Right lobe of liver (tissue), 6 donors: ENCODE results near the gene PRM2. TPM values are rescaled to one million over a fixed set of nuclear protein-coding genes. Genes with fewer than 3 reads are reported as not detected.

Source experiments
- ATAC-seq, 4 donors: fragments of 200-7000 bp; cut with Tn5 transposase; one replicate each; pipeline ENCODE4 v1.9.1; 2020; ENCODE audit warnings: mild to moderate bottlenecking in 4 of 4, moderate library complexity in 4 of 4
- DNase-seq, 3 donors: peaks; one replicate each; pipeline ENCODE4 v3.0.0-alpha.2; 2020
- H3K27ac ChIP-seq, 3 donors: fragments of 200-600 bp; one replicate each; pipeline ENCODE4 v1.8.0; 2022
- H3K27me3 ChIP-seq, 2 donors: fragments of 200-600 bp; one replicate each; pipeline ENCODE4 v1.8.0; 2022
- H3K36me3 ChIP-seq, 4 donors: fragments of 200-600 bp; sonication (generic) in 1 of 4; one replicate each; pipeline versions ENCODE4 v1.5.1 to v1.8.0; 2017 to 2022; ENCODE audit warnings: control low read depth in 1 of 4
- H3K4me1 ChIP-seq, 4 donors: fragments of 200-600 bp; sonication (generic) in 1 of 4; one replicate each; pipeline versions ENCODE4 v1.5.1 to v1.8.0; 2017 to 2022; ENCODE audit warnings: control low read depth in 1 of 4
- H3K4me3 ChIP-seq, 3 donors: fragments of 200-600 bp; one replicate each; pipeline ENCODE4 v1.8.0; 2022
- H3K9me3 ChIP-seq, 4 donors: fragments of 200-600 bp; sonication (generic) in 1 of 4; one replicate each; pipeline versions ENCODE4 v1.5.1 to v1.8.0; 2017 to 2022; ENCODE audit warnings: control low read depth in 1 of 4
- POLR2A ChIP-seq: fragments of 450-650 bp; IDR thresholded peaks from one replicate; pipeline ENCODE4 v1.6.1; 2017; ENCODE audit warnings: antibody characterized with exemption, mild to moderate bottlenecking
- WGBS: methylation state at CpG from one replicate; pipeline ENCODE4 v1.1.6; 2018; ENCODE audit warnings: low coverage, low lambda C conversion rate; ENCODE audit not compliant: insufficient coverage; ENCODE audit errors: missing lambda C conversion rate; 5-methylcytosine and 5-hydroxymethylcytosine counted together
- intact Hi-C, 2 donors: fragments of 100-400 bp; cut with DNase I; formaldehyde crosslinking; loops; one replicate each; pipeline versions ENCODE4 v1.11.2 to v1.14.1; 2022
- total RNA-seq, 6 experiments: library from RNA; depleted of rRNA in 2 of 6; stranded (reverse); fragments of >200 nt in 2 of 6; fragmentation: NEBNext Ultra II Directional in 3 of 6; extraction: Animal tissue kit (Norgen Biotek cat#: 25700) in 3 of 6; gene quantifications; one replicate each; pipeline versions ENCODE4 v1.1.0 to v1.2.4, GENCODE V29; 2016 to 2023
- TF ChIP-seq, protein P1 (sequence below), 4 donors: fragments of 200-600 bp in 3 of 4; fragments of 450-650 bp in 1 of 4; IDR thresholded peaks; one replicate each; pipeline versions ENCODE4 v1.5.1 to v1.8.0; 2016 to 2022; ENCODE audit warnings: antibody characterized with exemption in 4 of 4, mild to moderate bottlenecking in 2 of 4
- donor health status: DM: no; HTN: yes; CAD: no.
- donor health status: DM: no; HTN: no; CAD: no.
- donor health status: DM: no; HTN: no; CAD: no.
- donor health status: DM: no; HTN: yes; CAD: no.
- donor health status: DM: no; HTN: yes; CAD: no.

The PRM2 gene
- total RNA-seq, 6 experiments from 2014 or later = not detected

DNA sequence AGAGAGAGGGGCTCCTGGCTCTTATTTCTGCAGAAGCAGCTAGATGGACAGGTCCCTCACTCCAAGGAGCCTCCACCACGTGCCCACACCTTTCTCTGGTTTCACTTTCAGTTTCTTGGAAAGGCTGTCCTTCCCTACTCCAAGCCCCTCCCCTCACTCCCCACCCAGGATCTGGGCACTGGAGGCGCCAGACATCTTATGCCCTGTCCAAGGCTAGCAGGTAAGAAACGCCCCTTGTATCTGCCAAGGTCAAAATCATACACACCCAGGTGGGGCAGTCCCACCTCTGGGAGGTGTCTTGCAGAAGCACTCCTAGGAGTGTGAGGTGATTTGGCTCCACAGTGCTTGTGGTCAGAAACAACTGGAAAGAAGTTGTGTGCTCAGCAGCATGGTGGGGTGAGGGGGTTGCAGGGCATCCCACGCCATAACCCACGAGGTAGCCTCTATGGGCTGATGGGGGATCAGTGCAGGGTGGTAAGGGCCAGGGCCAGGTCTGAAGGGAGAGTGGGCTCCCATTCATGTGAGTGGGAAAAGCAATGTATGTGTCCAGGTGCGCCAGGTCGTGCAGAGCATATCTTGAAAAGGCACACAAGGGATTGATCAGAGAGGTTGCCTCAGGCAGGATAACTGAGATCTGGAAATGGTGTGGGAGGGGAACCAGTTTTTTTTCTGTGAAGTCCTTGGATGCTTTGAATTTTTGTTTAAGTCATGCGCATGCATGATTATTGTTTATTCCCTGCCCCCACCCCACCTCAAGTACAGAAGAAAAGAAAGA, 36.6 kb upstream of the PRM2 start:
- intact Hi-C loops = no loop called here
- 78% methylated on average over 8 of the region's 8 CpGs for WGBS
- no peak for DNase-seq

GRCh38 chr16:11310997-11311561, 34.8 kb upstream of the PRM2 start:
- H3K36me3 ChIP-seq = no peaks in the 10 kb centered on the region
- peaks cover 0 to 15% (median 0%) of the 10 kb centered on the region in 4 donors for H3K4me1 ChIP-seq
- ATAC-seq = no peak
- TF ChIP-seq POLR2A = no peak
- TF ChIP-seq, protein P1, sequence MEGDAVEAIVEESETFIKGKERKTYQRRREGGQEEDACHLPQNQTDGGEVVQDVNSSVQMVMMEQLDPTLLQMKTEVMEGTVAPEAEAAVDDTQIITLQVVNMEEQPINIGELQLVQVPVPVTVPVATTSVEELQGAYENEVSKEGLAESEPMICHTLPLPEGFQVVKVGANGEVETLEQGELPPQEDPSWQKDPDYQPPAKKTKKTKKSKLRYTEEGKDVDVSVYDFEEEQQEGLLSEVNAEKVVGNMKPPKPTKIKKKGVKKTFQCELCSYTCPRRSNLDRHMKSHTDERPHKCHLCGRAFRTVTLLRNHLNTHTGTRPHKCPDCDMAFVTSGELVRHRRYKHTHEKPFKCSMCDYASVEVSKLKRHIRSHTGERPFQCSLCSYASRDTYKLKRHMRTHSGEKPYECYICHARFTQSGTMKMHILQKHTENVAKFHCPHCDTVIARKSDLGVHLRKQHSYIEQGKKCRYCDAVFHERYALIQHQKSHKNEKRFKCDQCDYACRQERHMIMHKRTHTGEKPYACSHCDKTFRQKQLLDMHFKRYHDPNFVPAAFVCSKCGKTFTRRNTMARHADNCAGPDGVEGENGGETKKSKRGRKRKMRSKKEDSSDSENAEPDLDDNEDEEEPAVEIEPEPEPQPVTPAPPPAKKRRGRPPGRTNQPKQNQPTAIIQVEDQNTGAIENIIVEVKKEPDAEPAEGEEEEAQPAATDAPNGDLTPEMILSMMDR (IDR thresholded peaks at IDR 0.05) = no peak
- H3K9me3 ChIP-seq = no peaks in the 10 kb centered on the region
- DNase-seq = no peak
- intact Hi-C loops = no loop called here
- no peak overlapping the region for H3K4me3 ChIP-seq
- H3K27me3 ChIP-seq = no peaks in the 10 kb centered on the region
- WGBS = 58% methylated on average over 9 of the region's 10 CpGs
- no peak overlapping the region for H3K27ac ChIP-seq

More for the DNA sequence above, 36.6 kb upstream of the PRM2 start:
- peaks cover 0 to 5% (median 0%) of the 10 kb centered on the region in 4 donors for H3K4me1 ChIP-seq
- no peak overlapping the region for H3K27ac ChIP-seq
- no peak for TF ChIP-seq POLR2A
- TF ChIP-seq, protein P1 (IDR thresholded peaks at IDR 0.05) = no peak
- H3K4me3 ChIP-seq = no peak overlapping the region
- no peaks in the 10 kb centered on the region for H3K9me3 ChIP-seq
- H3K27me3 ChIP-seq = no peaks in the 10 kb centered on the region
- no peaks in the 10 kb centered on the region for H3K36me3 ChIP-seq
- ATAC-seq = peak; percentile 45 to 60 (median 53)

DNA sequence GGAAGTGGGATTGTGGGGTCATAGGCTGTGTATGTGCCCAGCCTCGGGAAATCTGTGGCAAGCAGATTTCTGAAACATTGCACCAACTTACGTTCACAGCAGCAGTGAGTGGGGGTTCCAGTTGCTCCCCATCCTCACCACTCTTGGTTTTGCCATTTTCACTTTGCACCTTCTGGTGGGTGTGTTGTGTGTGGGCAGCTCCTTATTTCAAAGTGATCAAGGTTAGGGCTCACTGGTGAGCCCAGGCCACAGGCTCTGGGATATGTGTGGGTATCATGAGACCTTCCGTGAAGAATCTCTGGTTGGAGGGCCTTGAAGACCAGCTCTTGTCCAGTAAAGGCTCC, 34.3 kb upstream of the PRM2 start:
- Histone ChIP-seq H3K4me1 (peaks cover 0 to 15% (median 0%) of the 10 kb centered on the region in 4 donors), H3K9me3 (no peaks in the 10 kb centered on the region), H3K36me3 (no peaks in the 10 kb centered on the region), H3K4me3 (no peak overlapping the region), H3K27ac (no peak overlapping the region), H3K27me3 (no peaks in the 10 kb centered on the region)
- TF ChIP-seq POLR2A = no peak
- TF ChIP-seq, protein P1 (IDR thresholded peaks at IDR 0.05) = no peak
- 75% methylated on average over 2 of the region's 3 CpGs for WGBS
- DNase-seq (no peak), ATAC-seq (no peak)
- intact Hi-C loops = no loop called here

- ATAC-seq = peak; percentile 11 to 37 (median 23)
These were observed 33.8 kb upstream of the PRM2 start for GRCh38 chr16:11309895-11310633.

More at GRCh38 chr16:11309895-11310633, 33.8 kb upstream of the PRM2 start:
- TF ChIP-seq, protein P1 (IDR thresholded peaks at IDR 0.05) = no peak
- TF ChIP-seq POLR2A = no peak
- intact Hi-C loops = no loop called here
- Histone ChIP-seq H3K27ac (no peak overlapping the region), H3K27me3 (no peaks in the 10 kb centered on the region), H3K9me3 (no peaks in the 10 kb centered on the region), H3K4me1 (peaks cover 0 to 15% (median 0%) of the 10 kb centered on the region in 4 donors), H3K36me3 (no peaks in the 10 kb centered on the region), H3K4me3 (no peak overlapping the region)
- no peak for DNase-seq
- WGBS = 54% methylated on average over 8 of the region's 9 CpGs
